ENCODE data around the gene SIRPG.

DNA sequence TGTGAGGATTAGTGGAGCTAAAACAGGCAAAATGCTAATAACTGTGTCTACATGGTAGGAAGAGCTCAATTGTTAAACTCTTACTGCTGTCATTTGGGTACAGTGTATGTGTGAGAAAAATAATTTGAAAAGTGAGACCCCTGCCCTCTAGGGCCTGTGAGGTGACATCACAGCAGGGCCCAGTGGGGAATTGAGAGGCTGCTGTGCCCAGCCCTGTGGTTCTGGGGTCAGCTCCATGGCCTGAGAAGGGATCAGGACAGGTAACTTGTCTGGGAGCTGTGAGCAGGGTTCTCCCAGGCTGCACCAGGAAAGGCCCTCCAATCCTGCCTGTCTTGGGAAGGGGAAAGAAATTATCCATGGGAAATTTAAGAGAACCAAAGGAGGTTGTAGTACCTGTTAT is 39.1 kb downstream of the SIRPG start:
- TF ChIP-seq EZH2 (IDR thresholded peaks at IDR 0.05; ENCODE audit: low read depth) = no peak
- TF ChIP-seq, protein P1, sequence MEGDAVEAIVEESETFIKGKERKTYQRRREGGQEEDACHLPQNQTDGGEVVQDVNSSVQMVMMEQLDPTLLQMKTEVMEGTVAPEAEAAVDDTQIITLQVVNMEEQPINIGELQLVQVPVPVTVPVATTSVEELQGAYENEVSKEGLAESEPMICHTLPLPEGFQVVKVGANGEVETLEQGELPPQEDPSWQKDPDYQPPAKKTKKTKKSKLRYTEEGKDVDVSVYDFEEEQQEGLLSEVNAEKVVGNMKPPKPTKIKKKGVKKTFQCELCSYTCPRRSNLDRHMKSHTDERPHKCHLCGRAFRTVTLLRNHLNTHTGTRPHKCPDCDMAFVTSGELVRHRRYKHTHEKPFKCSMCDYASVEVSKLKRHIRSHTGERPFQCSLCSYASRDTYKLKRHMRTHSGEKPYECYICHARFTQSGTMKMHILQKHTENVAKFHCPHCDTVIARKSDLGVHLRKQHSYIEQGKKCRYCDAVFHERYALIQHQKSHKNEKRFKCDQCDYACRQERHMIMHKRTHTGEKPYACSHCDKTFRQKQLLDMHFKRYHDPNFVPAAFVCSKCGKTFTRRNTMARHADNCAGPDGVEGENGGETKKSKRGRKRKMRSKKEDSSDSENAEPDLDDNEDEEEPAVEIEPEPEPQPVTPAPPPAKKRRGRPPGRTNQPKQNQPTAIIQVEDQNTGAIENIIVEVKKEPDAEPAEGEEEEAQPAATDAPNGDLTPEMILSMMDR (conservative IDR thresholded peaks at IDR 0.05) = no peak

All from PC-9 (cell line).